Osteocyte (in vitro differentiated cells): ENCODE data around the gene RIMBP3B. TPM values are rescaled to one million over a fixed set of nuclear protein-coding genes. Genes with fewer than 3 reads are reported as not detected.
"Not testable (repeated sequence)": the region's sequence is repeated elsewhere in the genome, so short reads cannot be mapped to it uniquely, and the experiment has no call there.

Experiments used
- DNase-seq: peaks from one replicate; pipeline ENCODE4 v3.0.0; 2021; ENCODE audit warnings: mixed read lengths; ENCODE audit not compliant: unreplicated experiment; ENCODE audit errors: extremely low spot score
- H3K27ac Mint-ChIP-seq: one replicate; pipeline ENCODE4 v1.8.0; 2021; ENCODE audit warnings: mild to moderate bottlenecking, mixed read lengths; ENCODE audit not compliant: unreplicated experiment
- H3K27me3 Mint-ChIP-seq: one replicate; pipeline ENCODE4 v1.8.0; 2021; ENCODE audit warnings: mixed read lengths; ENCODE audit not compliant: unreplicated experiment
- H3K36me3 Mint-ChIP-seq: one replicate; pipeline ENCODE4 v1.8.0; 2021; ENCODE audit warnings: mixed read lengths; ENCODE audit not compliant: unreplicated experiment
- H3K4me1 Mint-ChIP-seq: one replicate; pipeline ENCODE4 v1.8.0; 2021; ENCODE audit warnings: mixed read lengths; ENCODE audit not compliant: unreplicated experiment
- H3K4me3 Mint-ChIP-seq: one replicate; pipeline ENCODE4 v1.8.0; 2021; ENCODE audit warnings: mild to moderate bottlenecking, moderate library complexity, mixed read lengths; ENCODE audit not compliant: unreplicated experiment
- H3K9me3 Mint-ChIP-seq: one replicate; pipeline ENCODE4 v1.8.0; 2021; ENCODE audit warnings: mixed read lengths; ENCODE audit not compliant: unreplicated experiment
- total RNA-seq: library from RNA; stranded (reverse); gene quantifications from 2 replicates; pipeline ENCODE4 v1.2.1, GENCODE V29; 2021

Gene RIMBP3B
- total RNA-seq, 1 donor from 2014 or later: 0.59 TPM

- not testable (repeated sequence) for H3K9me3 Mint-ChIP-seq, H3K4me3 Mint-ChIP-seq, H3K27ac Mint-ChIP-seq, H3K36me3 Mint-ChIP-seq, H3K27me3 Mint-ChIP-seq, DNase-seq, H3K4me1 Mint-ChIP-seq
Observed at GRCh38 chr22:21389480-21389879, 5.9 kb downstream of the RIMBP3B start.

DNA sequence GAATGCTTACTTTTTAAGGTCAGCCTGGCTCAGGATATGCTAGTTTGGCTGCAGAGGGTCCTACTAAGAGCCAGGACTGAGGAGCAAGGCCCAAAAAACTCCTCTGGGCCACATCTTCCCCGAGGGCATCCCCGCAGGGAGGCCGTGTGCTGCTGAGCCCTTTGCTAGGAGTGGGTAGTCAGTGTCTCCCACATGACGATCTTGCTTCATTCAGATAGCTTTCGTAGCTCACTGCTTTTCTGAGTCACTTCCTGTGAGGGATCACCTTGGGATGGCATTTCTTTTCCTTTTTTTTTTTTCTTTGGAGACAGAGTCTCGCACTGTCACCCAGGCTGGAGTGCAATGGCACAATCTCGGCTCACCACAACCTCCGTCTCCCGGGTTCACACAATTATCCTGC, 6.5 kb downstream of the RIMBP3B start:
- not testable (repeated sequence) for H3K4me3 Mint-ChIP-seq, H3K36me3 Mint-ChIP-seq, H3K4me1 Mint-ChIP-seq, H3K27me3 Mint-ChIP-seq, H3K27ac Mint-ChIP-seq, H3K9me3 Mint-ChIP-seq, DNase-seq

- H3K27ac Mint-ChIP-seq, H3K4me3 Mint-ChIP-seq, H3K9me3 Mint-ChIP-seq, H3K4me1 Mint-ChIP-seq, H3K36me3 Mint-ChIP-seq, DNase-seq, H3K27me3 Mint-ChIP-seq: not testable (repeated sequence)
Observed at GRCh38 chr22:21394613-21395012, 11.1 kb downstream of the RIMBP3B start.

DNA sequence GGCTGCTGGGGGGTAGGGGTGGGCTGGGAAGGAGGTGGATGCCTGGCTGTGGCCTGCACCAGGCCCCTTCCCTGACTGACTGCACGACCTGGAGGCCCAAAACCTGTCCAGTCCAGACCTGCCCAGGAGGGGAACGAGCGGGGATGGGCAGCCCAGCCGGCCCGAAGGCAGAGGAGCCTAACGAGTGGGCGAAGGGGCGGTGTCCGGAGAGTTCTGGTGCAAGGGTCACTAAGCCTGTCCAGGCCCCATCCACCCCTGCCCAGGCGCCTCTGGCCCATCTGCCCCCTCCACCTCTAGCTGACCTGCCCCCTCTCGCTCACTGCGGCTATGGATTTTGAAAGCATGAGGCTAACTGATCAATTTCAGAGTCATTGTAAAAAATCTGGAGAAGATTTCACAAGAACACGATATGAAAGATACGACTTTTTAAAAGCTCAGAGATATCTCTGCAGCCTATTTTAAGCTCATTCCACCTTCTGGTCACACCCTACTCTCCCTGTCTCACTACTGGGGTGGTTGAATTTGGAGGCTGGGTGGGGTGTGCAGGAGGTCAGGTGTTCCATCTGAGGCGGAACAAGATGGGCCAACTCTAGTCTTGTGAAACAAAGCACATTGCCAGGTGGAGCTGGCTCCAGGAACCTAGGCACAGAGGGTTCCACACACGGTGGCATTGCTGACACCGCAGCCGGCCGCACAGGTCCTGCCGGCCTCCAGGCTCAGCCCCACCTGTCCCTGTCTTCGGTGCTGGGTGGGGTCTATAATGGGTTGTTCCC, 17.8 kb downstream of the RIMBP3B start:
- H3K4me3 Mint-ChIP-seq, H3K9me3 Mint-ChIP-seq, H3K36me3 Mint-ChIP-seq, DNase-seq, H3K27ac Mint-ChIP-seq, H3K4me1 Mint-ChIP-seq, H3K27me3 Mint-ChIP-seq: not testable (repeated sequence)

DNA sequence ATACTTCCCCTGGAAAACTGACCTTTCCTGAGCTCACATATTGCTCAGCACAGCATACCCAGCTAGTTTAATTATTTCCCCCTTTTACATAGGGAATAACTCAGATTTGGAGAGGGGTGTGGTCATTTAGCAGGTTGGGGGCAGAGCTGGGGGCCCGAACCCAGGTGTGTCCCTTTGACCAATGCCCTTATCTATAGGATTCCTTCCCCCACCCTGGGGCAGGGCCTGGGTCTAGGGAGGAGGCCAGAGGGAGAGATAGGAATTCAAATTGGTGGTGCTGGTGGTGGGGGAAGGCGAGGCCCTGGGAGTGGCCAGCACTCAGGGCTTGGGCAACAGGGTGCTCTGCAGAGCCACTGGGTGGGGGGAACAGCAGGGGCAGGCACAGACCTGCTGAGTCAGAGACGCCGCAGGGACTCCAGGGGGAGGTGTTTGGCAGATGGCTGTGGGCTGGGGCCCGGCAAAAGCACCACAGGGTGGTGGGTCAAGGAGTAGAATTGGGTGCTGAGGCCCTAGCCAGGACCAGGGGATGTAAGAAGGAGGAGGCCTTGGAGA, 19.3 kb downstream of the RIMBP3B start:
- not testable (repeated sequence) for H3K27me3 Mint-ChIP-seq, H3K4me1 Mint-ChIP-seq, H3K36me3 Mint-ChIP-seq, H3K4me3 Mint-ChIP-seq, H3K27ac Mint-ChIP-seq, H3K9me3 Mint-ChIP-seq
- peak; percentile 64 for DNase-seq

- not testable (repeated sequence) for H3K27ac Mint-ChIP-seq, H3K9me3 Mint-ChIP-seq, H3K36me3 Mint-ChIP-seq, DNase-seq, H3K4me3 Mint-ChIP-seq, H3K27me3 Mint-ChIP-seq, H3K4me1 Mint-ChIP-seq
Observed at GRCh38 chr22:21407139-21407538, 23.6 kb downstream of the RIMBP3B start.

- H3K27me3 Mint-ChIP-seq, H3K36me3 Mint-ChIP-seq, H3K4me3 Mint-ChIP-seq, H3K4me1 Mint-ChIP-seq, DNase-seq, H3K27ac Mint-ChIP-seq, H3K9me3 Mint-ChIP-seq: not testable (repeated sequence)
Observed at GRCh38 chr22:21407792-21408191, 24.2 kb downstream of the RIMBP3B start.

- H3K4me3 Mint-ChIP-seq, H3K27ac Mint-ChIP-seq, H3K36me3 Mint-ChIP-seq, DNase-seq, H3K27me3 Mint-ChIP-seq, H3K4me1 Mint-ChIP-seq, H3K9me3 Mint-ChIP-seq: not testable (repeated sequence)
Observed at GRCh38 chr22:21416375-21416774, 32.8 kb downstream of the RIMBP3B start.

- not testable (repeated sequence) for H3K27ac Mint-ChIP-seq, DNase-seq, H3K36me3 Mint-ChIP-seq, H3K4me1 Mint-ChIP-seq, H3K9me3 Mint-ChIP-seq, H3K27me3 Mint-ChIP-seq
- peak within 1 kb of the TSS; percentile 68 for H3K4me3 Mint-ChIP-seq
Observed at GRCh38 chr22:21417227-21417746, 33.7 kb downstream of the RIMBP3B start, which contains the start of gene HIC2. Gene HIC2 (plus strand): TSS chr22:21417371. CDS start chr22:21442832, 25,461 bp downstream.

GRCh38 chr22:21417853-21418252, 34.3 kb downstream of the RIMBP3B start:
- H3K9me3 Mint-ChIP-seq, H3K27ac Mint-ChIP-seq, H3K36me3 Mint-ChIP-seq, H3K27me3 Mint-ChIP-seq, H3K4me1 Mint-ChIP-seq: not testable (repeated sequence)
- peak; percentile 86 for DNase-seq
- peak overlapping the region; percentile 68 for H3K4me3 Mint-ChIP-seq

GRCh38 chr22:21418974-21419638, 35.6 kb downstream of the RIMBP3B start:
- H3K9me3 Mint-ChIP-seq, H3K36me3 Mint-ChIP-seq, H3K27ac Mint-ChIP-seq, DNase-seq, H3K4me1 Mint-ChIP-seq, H3K27me3 Mint-ChIP-seq, H3K4me3 Mint-ChIP-seq: not testable (repeated sequence)

- not testable (repeated sequence) for DNase-seq, H3K27ac Mint-ChIP-seq, H3K4me3 Mint-ChIP-seq, H3K27me3 Mint-ChIP-seq, H3K9me3 Mint-ChIP-seq, H3K4me1 Mint-ChIP-seq, H3K36me3 Mint-ChIP-seq
Observed at GRCh38 chr22:21420180-21420763, 36.7 kb downstream of the RIMBP3B start.
